Stimulated activated CD4-positive, alpha-beta T cell treated with anti-CD3 and anti-CD28 coated beads, Interleukin-1b, Interleukin-23, amount 100 ng/mL, for 48 hours (primary cell): ENCODE results near the gene HABP4.
A peak's percentile ranks its signal among the peaks of the same experiment; 100 is the strongest.

Experiments
- DNase-seq: peaks from one replicate; pipeline ENCODE4 v3.0.0-alpha.2; 2020

Gene HABP4

DNA sequence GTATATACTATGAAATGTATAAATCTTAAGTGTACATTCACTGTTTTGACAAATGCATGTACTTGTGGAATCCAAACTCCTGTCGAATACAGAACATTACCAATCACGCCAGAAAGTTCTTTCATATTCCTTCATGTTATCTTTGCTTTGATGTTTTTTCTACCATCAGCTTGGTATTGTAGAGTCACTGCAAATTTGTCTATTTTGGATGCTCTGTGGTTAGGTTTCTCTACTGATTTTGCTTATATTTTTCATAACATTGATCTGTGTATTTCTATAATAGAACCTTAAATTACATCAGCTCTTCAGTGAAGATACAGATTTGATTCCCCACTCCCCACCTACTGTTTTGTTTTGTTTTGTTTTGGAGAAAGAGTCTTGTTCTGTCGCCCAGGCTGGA, 30.8 kb downstream of the HABP4 start:
- no peak for DNase-seq

- DNase-seq, result no peak
Observed at GRCh38 chr9:96482476-96482875, 32.5 kb downstream of the HABP4 start.

GRCh38 chr9:96483197-96483596, 33.2 kb downstream of the HABP4 start:
- DNase-seq, result no peak

GRCh38 chr9:96483733-96484390, 33.9 kb downstream of the HABP4 start:
- DNase-seq, result no peak

DNA sequence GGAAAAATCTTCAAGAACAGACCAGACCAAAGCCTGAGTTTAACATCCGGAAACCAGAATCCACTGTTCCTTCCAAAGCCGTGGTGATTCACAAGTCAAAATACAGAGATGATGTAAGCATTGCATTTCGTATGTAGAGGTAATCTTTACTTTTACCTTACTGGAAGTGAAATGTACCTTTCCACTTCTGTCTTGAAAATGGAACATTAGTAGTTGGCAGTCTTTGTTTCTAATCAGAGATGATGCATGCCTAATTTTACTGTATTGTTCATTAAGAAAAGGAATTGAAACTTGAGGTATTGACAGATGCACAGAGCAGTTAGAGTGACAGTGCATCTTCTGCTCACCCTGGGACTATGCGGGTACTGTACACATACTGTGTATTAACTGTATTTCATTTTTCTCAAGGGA, 34.6 kb downstream of the HABP4 start:
- no peak for DNase-seq

DNA sequence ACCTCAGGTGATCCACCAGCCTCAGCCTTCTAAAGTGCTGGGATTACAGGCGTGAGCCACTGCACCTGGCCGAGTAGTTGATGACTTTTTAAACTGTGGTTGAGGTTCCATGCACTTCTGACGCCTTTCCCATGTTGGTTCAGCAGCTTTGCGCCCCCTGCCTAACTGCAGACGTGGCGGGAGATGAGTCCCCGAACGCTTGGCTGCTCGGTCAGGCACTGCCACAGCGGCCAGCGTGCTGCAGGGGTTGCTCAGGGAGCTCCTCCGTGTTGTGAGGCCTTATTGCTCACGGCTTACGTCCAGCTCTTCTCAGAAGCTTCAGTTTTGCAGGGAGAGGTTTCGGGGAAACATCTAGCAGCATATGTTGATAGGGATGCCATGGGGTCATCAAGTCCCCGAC, 35.3 kb downstream of the HABP4 start:
- DNase-seq, result no peak

GRCh38 chr9:96486386-96487028, 36.5 kb downstream of the HABP4 start:
- DNase-seq, result no peak

- DNase-seq, result no peak
Observed at GRCh38 chr9:96487029-96487396, 37.0 kb downstream of the HABP4 start.

DNA sequence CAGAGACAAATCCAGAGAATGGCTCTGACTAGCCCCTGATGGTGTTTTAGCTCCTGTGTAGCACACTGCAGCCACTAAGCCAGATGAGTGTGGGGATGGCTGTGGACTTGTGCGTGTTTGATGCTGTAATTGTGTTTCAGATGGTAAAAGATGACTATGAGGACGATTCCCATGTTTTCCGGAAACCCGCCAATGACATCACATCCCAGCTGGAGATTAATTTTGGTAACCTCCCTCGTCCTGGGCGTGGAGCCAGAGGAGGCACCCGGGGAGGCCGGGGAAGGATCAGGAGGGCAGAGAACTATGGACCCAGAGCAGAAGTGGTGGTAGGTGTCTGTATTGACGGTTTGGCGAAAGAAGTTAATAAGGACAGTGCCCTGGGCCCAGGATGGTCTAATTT, 38.0 kb downstream of the HABP4 start:
- no peak for DNase-seq

- DNase-seq, result no peak
Observed at GRCh38 chr9:96489482-96489979, 39.6 kb downstream of the HABP4 start.

DNA sequence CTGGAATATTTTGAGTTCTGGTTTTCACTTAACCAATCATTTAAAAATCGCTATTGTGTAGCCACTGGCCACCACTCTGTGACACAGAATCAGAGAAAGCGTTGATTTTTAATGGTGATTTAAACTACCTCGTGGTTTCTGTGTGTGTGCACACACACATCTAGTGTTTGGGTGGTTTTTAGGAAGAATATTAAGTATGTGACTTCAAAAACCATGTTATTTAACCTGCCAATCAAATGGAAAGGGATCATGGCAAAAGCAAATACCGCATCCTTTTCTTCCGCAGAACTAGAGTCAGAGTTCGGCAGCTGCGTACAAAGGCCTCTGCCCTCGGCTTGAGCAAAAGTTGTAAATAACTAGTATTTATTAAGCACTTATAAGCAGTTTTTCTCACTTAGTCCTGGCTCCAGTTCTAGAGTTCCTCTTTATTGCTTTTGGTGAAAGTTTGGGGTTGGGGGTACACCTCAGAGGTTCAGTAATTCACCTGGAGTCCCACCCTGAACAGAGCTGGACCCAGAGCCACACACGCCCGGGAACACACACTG, 40.6 kb downstream of the HABP4 start:
- DNase-seq, result no peak

GRCh38 chr9:96491079-96491879, 41.3 kb downstream of the HABP4 start:
- DNase-seq, result peak; percentile 55

GRCh38 chr9:96491880-96492525, 42.0 kb downstream of the HABP4 start:
- no peak for DNase-seq

- no peak for DNase-seq
Observed at GRCh38 chr9:96492993-96493531, 43.1 kb downstream of the HABP4 start.

- DNase-seq, result no peak
Observed at GRCh38 chr9:96493757-96494156, 43.8 kb downstream of the HABP4 start.

DNA sequence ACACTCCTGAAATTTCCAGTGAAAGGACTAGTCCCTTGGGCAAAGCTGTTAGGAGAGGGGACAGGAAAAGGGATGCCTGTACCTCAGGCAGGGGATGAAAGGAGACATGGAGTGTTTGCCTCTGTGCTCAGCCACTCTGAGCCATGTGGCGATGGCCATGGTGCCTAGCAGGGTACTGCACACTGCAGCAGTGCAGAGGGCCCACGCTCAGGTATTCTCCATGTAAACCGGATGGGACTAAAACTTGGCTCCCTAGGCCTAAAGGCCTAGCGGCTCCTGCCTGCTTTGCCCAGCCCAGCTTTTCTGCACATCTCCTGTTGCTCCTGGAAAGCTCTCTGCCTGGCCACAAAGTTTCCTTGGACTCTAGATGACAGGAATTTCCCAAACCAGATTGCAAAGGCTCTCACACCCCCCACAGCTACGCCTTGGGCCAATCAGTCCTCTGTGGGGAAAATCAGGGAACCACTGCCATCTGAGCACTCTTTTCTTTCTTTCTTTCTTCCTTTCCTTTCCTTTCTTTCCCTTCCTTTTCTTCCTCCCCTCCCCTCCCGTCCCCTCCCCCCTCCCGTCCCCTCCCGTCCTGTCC, 44.3 kb downstream of the HABP4 start:
- no peak for DNase-seq

DNA sequence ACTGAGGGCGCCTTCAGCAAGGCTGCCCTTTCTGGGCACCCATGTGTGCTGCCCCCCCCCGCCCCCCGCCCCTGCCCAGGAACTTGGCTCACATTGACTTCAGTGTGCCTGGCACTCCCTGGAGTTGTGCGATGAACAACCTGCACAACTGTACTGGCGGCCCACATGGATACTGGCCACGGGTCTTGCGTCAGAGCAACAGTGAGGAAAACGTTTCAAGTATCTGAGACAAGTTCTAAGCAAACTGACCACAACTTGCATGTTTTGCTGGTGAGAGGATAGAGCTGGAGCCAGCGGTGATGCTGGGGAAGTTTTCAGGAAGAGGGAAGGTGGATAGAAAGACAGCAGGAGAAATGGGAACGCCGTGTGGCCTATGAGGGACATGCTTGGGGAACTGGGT, 45.4 kb downstream of the HABP4 start:
- no peak for DNase-seq

GRCh38 chr9:96496368-96497116, 46.6 kb downstream of the HABP4 start:
- no peak for DNase-seq

GRCh38 chr9:96497117-96497399, 47.1 kb downstream of the HABP4 start:
- DNase-seq, result no peak

- DNase-seq, result no peak
Observed at GRCh38 chr9:96498796-96499195, 48.8 kb downstream of the HABP4 start.

DNA sequence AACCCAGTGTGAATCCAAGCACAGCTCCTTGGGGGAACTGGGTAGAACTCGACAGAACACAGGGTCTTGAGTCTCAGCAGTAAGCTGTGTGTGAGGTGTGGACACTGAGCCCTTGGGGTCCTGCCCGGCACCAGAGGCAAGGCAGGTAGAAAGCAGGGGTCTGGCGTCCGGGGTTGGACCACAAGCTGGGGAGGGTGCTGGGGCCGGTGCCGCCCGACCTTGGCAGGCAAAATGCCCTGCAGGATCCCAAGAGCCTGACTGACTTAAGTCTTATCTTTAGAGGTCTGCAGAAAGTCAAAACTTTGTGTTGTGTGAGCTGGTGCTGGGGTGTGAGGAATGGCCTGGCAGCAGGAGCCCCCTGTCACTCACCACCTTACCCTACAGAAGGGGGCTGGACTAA, 49.3 kb downstream of the HABP4 start:
- no peak for DNase-seq
